Glutamatergic neuron (in vitro differentiated cells): ENCODE measurements around the gene ZNF76. TPM values are rescaled to one million over a fixed set of nuclear protein-coding genes. Genes with fewer than 3 reads are reported as not detected.

Experiments used
- DNase-seq: peaks from one replicate; pipeline ENCODE4 v3.0.0; 2022
- H3K27ac Mint-ChIP-seq: one replicate; pipeline ENCODE4 v1.8.0; 2020; ENCODE audit warnings: mild to moderate bottlenecking, mixed read lengths, inconsistent platforms; ENCODE audit not compliant: unreplicated experiment
- H3K27me3 Mint-ChIP-seq: one replicate; pipeline ENCODE4 v1.8.0; 2020; ENCODE audit warnings: mild to moderate bottlenecking, moderate library complexity, mixed read lengths, inconsistent platforms; ENCODE audit not compliant: unreplicated experiment
- H3K36me3 Mint-ChIP-seq: one replicate; pipeline ENCODE4 v1.8.0; 2020; ENCODE audit warnings: mild to moderate bottlenecking, mixed read lengths, inconsistent platforms; ENCODE audit not compliant: unreplicated experiment
- H3K4me1 Mint-ChIP-seq: one replicate; pipeline ENCODE4 v1.8.0; 2020; ENCODE audit warnings: mild to moderate bottlenecking, low read depth, mixed read lengths, inconsistent platforms; ENCODE audit not compliant: unreplicated experiment
- H3K4me3 Mint-ChIP-seq: one replicate; pipeline ENCODE4 v1.8.0; 2020; ENCODE audit warnings: mild to moderate bottlenecking, mixed read lengths, inconsistent platforms; ENCODE audit not compliant: unreplicated experiment
- H3K9me3 Mint-ChIP-seq: one replicate; pipeline ENCODE4 v1.8.0; 2020; ENCODE audit warnings: mild to moderate bottlenecking, moderate library complexity, mixed read lengths, inconsistent platforms; ENCODE audit not compliant: unreplicated experiment
- CTCF ChIP-seq: fragments of 200-600 bp; sonication (generic); IDR thresholded peaks from one replicate; pipeline ENCODE4 v1.5.0; 2021; ENCODE audit not compliant: partially characterized antibody, unreplicated experiment
- total RNA-seq: library from RNA; stranded (reverse); fragmentation: NEBNext Ultra II Directional; extraction: Animal tissue kit (Norgen Biotek cat#: 25700); gene quantifications from one replicate; pipeline ENCODE4 v1.2.1, GENCODE V29; 2021; ENCODE audit not compliant: unreplicated experiment

The ZNF76 gene
- total RNA-seq, 1 donor from 2014 or later, result 38.3 TPM

GRCh38 chr6:35273822-35274559 is 14.5 kb downstream of the ZNF76 start:
- DNase-seq, result no peak
- no peaks in the 10 kb centered on the region for H3K27me3 Mint-ChIP-seq
- TF ChIP-seq CTCF, result no peak
- no peak overlapping the region for H3K27ac Mint-ChIP-seq
- H3K4me3 Mint-ChIP-seq, result no peak overlapping the region
- peaks cover 2% of the 10 kb centered on the region for H3K9me3 Mint-ChIP-seq
- H3K36me3 Mint-ChIP-seq, result no peaks in the 10 kb centered on the region
- H3K4me1 Mint-ChIP-seq, result no peaks in the 10 kb centered on the region

- H3K4me1 Mint-ChIP-seq, result no peaks in the 10 kb centered on the region
- H3K9me3 Mint-ChIP-seq, result no peaks in the 10 kb centered on the region
- no peak for TF ChIP-seq CTCF
- no peak overlapping the region for H3K4me3 Mint-ChIP-seq
- no peaks in the 10 kb centered on the region for H3K27me3 Mint-ChIP-seq
- no peak for DNase-seq
- H3K36me3 Mint-ChIP-seq, result no peaks in the 10 kb centered on the region
- no peak overlapping the region for H3K27ac Mint-ChIP-seq
Measured at GRCh38 chr6:35275744-35276260, 16.3 kb downstream of the ZNF76 start.

GRCh38 chr6:35278708-35279107 is 19.2 kb downstream of the ZNF76 start:
- Mint-ChIP-seq H3K27ac (no peak overlapping the region), H3K36me3 (no peaks in the 10 kb centered on the region), H3K9me3 (no peaks in the 10 kb centered on the region), H3K27me3 (no peaks in the 10 kb centered on the region), H3K4me1 (no peaks in the 10 kb centered on the region), H3K4me3 (no peak overlapping the region)
- no peak for DNase-seq
- no peak for TF ChIP-seq CTCF

- Mint-ChIP-seq H3K27ac (no peak overlapping the region), H3K9me3 (no peaks in the 10 kb centered on the region), H3K4me3 (no peak overlapping the region), H3K36me3 (no peaks in the 10 kb centered on the region), H3K27me3 (no peaks in the 10 kb centered on the region), H3K4me1 (no peaks in the 10 kb centered on the region)
- no peak for DNase-seq
- no peak for TF ChIP-seq CTCF
Measured at GRCh38 chr6:35280903-35281302, 21.4 kb downstream of the ZNF76 start.

- no peaks in the 10 kb centered on the region for H3K36me3 Mint-ChIP-seq
- H3K4me1 Mint-ChIP-seq, result no peaks in the 10 kb centered on the region
- H3K27ac Mint-ChIP-seq, result no peak overlapping the region
- no peak for DNase-seq
- H3K9me3 Mint-ChIP-seq, result no peaks in the 10 kb centered on the region
- H3K27me3 Mint-ChIP-seq, result peaks cover 3% of the 10 kb centered on the region
- TF ChIP-seq CTCF, result no peak
- no peak overlapping the region for H3K4me3 Mint-ChIP-seq
Measured at GRCh38 chr6:35282472-35282871, 22.9 kb downstream of the ZNF76 start.
